HG03175 (cell line): ENCODE results near the gene MTRR.

Source experiments
- ATAC-seq: cut with Tn5 transposase; IDR thresholded peaks from one replicate; pipeline ENCODE4 v1.9.1; 2021; ENCODE audit warnings: mild to moderate bottlenecking, moderate library complexity; ENCODE audit not compliant: unreplicated experiment

The MTRR gene

GRCh38 chr5:7868773-7869473 lies at the start of gene MTRR, which contains the start of gene FASTKD3:
MTRR (plus strand) TSS chr5:7869148; CDS start chr5:7870795, 1,647 bp downstream.
FASTKD3 (minus strand) TSS chr5:7869031; CDS start chr5:7868083, 948 bp downstream.
- ATAC-seq, result peak; percentile 98

GRCh38 chr5:7822449-7822848 lies 46.5 kb upstream of the MTRR start:
- ATAC-seq, result no peak

DNA sequence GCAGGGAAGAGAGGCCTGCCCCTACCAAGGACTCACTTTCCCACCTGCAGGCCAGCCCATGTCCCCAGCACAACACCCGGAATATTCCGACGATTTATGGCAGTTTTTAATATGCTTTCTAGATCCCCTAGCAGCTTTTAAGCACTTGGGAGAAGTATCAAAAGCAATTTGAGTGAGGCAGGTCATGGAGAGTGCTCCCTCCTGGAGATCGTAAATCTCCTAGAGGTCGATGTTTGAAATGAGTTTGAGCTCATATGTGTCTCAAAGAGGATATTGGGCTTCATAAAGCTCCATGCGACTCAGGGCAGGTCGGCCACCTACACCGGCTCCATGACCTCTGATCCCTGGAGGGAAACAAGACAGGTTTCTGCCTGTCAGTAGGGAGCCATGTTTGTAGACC lies 45.4 kb upstream of the MTRR start:
- no peak for ATAC-seq

DNA sequence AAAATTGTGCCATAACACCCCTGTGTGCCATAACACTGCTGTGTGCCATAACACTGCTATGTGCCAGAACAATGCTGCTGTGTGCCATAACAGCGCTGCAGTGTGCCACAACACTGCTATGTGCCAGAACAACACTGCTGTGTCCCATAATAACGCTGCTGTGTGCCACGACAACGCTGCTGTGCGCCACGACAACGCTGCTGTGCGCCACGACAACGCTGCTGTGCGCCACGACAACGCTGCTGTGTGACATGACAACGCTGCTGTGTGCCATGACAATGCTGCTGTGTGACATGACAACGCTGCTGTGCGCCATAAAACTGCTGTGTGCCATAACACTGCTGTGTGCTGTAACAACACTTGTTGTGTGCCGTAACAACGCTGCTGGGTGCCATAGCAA lies 44.0 kb upstream of the MTRR start:
- ATAC-seq, result no peak

DNA sequence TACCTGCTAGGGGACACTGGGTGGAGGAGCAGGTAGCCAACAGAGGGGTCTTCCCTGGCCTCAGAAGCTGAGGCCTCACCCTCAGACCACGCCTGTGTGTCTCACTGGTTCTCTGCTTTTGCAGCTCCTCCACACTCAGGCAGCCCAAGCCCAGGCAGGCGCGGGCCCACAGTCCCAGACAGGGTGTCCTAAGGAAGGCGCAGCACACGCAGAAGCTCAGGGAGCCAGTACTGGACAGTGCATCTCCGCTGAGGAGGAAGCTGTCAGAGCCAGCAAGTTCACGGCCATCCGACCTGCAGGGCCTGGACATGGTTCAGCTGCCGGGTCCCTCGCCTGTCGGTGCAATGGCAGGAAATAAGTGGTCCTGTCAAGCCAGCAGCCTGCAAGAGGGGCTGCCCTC lies 43.3 kb upstream of the MTRR start:
- ATAC-seq, result no peak

- no peak for ATAC-seq
Measured at GRCh38 chr5:7827610-7828009, 41.3 kb upstream of the MTRR start.

DNA sequence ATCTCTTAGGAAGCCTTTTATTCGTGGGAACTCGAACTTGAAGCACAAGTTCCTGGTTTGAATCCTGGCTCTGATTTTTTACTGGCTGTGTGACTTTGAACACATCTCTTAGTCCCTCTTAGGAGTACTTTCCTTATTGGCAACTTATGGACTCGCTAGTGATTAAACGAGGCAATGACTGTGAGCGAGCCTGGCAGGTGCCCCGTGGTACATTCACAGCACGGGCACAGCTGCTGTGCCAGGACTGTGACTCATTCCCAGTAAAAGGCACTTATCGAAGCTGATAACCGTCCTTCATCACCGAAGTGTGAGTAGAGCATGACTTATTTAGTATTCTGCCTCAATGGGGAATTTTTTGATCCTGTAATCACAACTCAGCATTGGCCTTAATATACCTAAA lies 40.7 kb upstream of the MTRR start:
- ATAC-seq, result no peak

GRCh38 chr5:7834982-7835381 lies 34.0 kb upstream of the MTRR start:
- ATAC-seq, result no peak

GRCh38 chr5:7837403-7837802 lies 31.5 kb upstream of the MTRR start:
- no peak for ATAC-seq

DNA sequence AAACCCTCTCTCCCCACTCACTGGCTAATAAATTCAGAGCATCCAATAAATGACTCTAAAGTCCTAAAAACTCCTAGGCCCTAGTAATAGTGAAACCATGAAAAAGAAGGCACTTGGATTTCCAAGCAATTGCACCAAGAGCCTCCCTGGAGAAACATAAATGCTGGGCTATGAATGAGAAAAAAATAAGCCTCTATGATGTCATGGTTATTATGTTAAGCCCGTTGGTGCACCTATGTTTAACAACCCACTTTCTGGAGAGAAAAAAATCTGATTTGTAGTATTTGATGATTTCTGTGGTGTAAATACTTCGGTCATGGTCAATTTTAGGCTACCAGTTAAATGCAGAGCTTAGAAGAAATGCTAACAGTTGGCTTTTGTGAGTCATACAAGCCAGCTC lies 26.4 kb upstream of the MTRR start:
- no peak for ATAC-seq

DNA sequence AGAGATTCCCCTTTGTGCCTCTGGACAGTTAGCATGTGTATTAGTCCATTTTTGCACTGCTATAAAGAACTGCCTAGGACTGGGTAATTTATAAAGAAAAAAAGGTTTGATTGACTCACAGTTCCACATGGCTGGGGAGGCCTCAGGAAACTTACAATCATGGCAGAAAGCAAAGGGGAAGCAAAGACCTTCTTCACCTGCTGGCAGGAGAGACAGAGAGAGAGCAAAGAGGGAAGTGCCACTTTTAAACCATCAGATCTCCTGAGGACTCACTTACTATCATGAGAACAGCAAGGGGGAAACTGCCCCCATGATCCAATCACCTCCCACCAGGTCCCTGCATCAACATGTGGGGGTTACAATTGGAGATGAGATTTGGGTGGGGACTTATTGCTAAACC lies 24.0 kb upstream of the MTRR start:
- ATAC-seq, result no peak

DNA sequence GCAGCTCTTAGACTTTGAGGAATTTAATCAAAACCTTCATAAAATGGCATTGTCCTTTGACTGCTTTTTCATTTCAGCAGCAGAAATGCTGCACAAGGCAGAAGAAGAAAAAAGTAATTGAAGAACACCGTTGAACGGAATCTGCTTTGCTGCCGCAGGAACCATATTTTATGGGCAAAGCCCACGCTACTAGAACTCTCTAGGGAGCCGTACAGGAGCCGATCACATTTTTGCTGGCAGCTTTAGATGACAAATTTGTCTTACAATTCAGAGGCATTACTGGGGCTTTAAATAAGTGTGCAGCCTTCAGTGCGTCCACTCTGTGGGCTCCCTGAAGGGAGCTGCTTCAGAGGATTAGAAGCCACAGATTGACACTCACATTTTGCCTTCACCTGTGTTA lies 23.4 kb upstream of the MTRR start:
- no peak for ATAC-seq

DNA sequence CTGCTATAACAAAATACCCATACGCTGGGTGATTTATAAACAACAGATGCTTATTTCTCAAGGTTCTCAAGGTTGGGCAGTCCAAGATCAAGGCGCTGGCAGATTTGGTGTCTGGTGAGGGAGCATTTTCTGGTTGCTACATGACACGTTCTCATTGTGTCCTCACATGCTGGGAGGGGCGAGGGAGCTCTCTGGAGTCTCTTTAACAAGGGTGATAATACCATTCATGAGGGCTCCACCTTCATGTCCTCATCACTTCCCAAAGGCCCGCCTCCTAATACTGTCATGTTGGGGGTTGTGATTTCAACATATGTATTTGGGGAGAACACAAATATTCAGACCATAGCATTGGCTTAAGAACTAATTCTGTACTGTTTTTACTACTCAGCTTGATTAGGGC lies 22.6 kb upstream of the MTRR start:
- ATAC-seq, result no peak

DNA sequence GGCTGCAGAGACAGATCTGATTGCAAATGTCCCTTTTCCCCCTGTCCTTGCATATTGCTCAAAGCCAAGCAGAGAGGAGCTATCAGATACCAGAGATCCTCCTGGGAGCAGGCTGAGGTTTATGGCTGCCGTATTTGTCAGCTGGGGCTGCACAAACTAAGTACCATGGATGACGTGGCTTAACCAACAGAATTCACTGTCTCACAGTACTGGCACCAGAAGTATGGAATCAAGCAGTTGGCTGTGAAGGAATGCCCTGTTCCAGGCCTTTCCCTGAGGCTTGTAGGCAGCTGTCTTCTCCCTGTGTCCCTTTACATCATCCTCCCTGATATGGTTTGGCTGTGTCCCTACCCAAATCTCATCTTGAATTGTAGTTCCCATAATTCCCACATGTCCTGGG lies 20.7 kb upstream of the MTRR start:
- ATAC-seq, result no peak

- ATAC-seq, result no peak
Measured at GRCh38 chr5:7849681-7850394, 19.1 kb upstream of the MTRR start.

GRCh38 chr5:7850395-7851239 lies 18.3 kb upstream of the MTRR start, which contains the start of gene CFAP90:
CFAP90 (minus strand) TSS chr5:7851133; CDS start chr5:7851021, 112 bp downstream.
- ATAC-seq, result no peak

- ATAC-seq, result no peak
Measured at GRCh38 chr5:7851240-7851592, 17.7 kb upstream of the MTRR start.

GRCh38 chr5:7851617-7852289 lies 17.2 kb upstream of the MTRR start:
- no peak for ATAC-seq

GRCh38 chr5:7852542-7852941 lies 16.4 kb upstream of the MTRR start:
- ATAC-seq, result no peak

DNA sequence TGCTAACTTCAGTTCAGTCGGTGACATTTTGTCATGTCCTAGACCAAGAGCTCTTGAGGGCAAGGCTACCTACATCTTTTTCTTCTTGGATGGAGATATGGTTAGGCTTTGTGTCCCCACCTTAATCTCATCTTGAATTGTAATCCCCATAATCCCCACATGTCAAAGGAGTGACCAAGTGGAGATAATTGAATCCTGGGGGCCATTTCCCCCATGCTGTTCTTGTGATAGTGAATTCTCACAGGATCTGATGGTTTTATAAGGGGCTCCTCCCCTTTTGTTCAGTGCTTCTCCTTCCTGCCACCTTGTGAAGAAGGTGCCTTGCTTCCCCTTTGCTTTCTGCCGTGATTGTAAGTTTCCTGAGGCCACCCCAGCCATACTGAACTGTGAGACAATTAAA lies 16.0 kb upstream of the MTRR start:
- no peak for ATAC-seq

DNA sequence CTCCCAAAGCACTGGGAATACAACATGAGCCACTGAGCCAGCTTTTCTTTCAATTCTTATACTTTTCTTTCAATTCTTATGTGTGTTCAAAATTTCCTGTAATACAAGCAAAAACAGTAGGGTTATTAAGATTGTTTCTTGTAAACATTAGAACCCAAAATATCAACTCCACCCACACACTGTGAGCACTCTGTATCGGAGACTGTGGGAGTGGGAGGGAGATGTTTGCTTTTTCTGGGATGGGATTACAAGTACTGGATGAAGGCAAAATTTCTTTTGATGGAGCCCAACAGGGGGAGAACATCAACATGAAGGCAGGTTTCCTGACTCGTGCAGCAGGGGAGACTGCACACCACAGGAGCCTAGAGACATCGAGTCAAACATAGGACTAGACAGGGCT lies 13.3 kb upstream of the MTRR start:
- no peak for ATAC-seq
